Measurements from ENCODE around the gene PFN2.

- no peak for TF ChIP-seq ZNF274 (IDR thresholded peaks at IDR 0.05; ENCODE audit: low read depth, low read length)
- no peak for TF ChIP-seq YY1 (IDR thresholded peaks at IDR 0.05; ENCODE audit: insufficient read depth, insufficient read length)
Observed at GRCh38 chr3:149933858-149934257, 36.8 kb downstream of the PFN2 start.

All from NT2/D1 (cell line).